B cell (primary cell): ENCODE results near the gene TNFRSF13B. TPM values are rescaled to one million over a fixed set of nuclear protein-coding genes. Genes with fewer than 3 reads are reported as not detected.

Source experiments
- ATAC-seq: fragments of 200-7000 bp; cut with Tn5 transposase; one replicate; pipeline ENCODE4 v1.10.0; 2021; ENCODE audit warnings: low read depth, mild to moderate bottlenecking, moderate number of reproducible peaks, moderate library complexity
- CTCF ChIA-PET: fragments of 350-600 bp; sonication (Branson Sonifier 250); formaldehyde crosslinking; loops from one replicate; lab custom pipeline; 2021; ENCODE audit warnings: antibody characterized with exemption, inconsistent platforms; lab: Charles Lee
- POLR2A ChIA-PET: fragments of 350-600 bp; sonication (Branson Sonifier 250); formaldehyde crosslinking; loops from one replicate; lab custom pipeline; 2021; ENCODE audit warnings: antibody characterized with exemption; lab: Charles Lee
- DNase-seq: peaks from one replicate; pipeline ENCODE4 v3.0.0; 2013
- H2AFZ ChIP-seq: 2 replicates; pipeline ENCODE4 v1.6.1; 2012; ENCODE audit warnings: mild to moderate bottlenecking, low read depth, low read length; ENCODE audit not compliant: insufficient read depth, poor library complexity, severe bottlenecking
- H3K27ac ChIP-seq, 2 donors: 1 replicate in 1 of 2; 2 replicates in 1 of 2; pipeline ENCODE4 v1.5.1; 2012 to 2013; ENCODE audit warnings: low read length in 2 of 2, mild to moderate bottlenecking in 2 of 2, moderate library complexity in 1 of 2
- H3K27me3 ChIP-seq, 4 experiments: fragments of 200-600 bp in 1 of 4; sonication (generic) in 1 of 4; replicated peaks in 1 of 4; 1 replicate in 2 of 4; 2 replicates in 2 of 4; pipeline versions ENCODE4 v1.6.1 to v1.7.0; 2013 to 2016; ENCODE audit warnings: low read length in 3 of 4, mild to moderate bottlenecking in 2 of 4, mixed read lengths in 1 of 4, moderate library complexity in 1 of 4; ENCODE audit not compliant: insufficient read depth in 4 of 4, control insufficient read depth in 3 of 4; ENCODE audit errors: control extremely low read depth in 1 of 4
- H3K36me3 ChIP-seq, 2 experiments: replicated peaks in 1 of 2; 1 replicate in 1 of 2; 2 replicates in 1 of 2; pipeline versions ENCODE4 v1.6.1 to v1.7.1; 2013; ENCODE audit warnings: low read length in 1 of 2; ENCODE audit not compliant: insufficient read depth in 2 of 2, control insufficient read depth in 1 of 2; ENCODE audit errors: control extremely low read depth in 1 of 2, extremely low read depth in 1 of 2
- H3K4me1 ChIP-seq, 2 donors: fragments of 200-600 bp in 1 of 2; sonication (generic) in 1 of 2; 1 replicate in 1 of 2; 2 replicates in 1 of 2; pipeline versions ENCODE4 v1.5.1 to v1.6.1; 2013 to 2017; ENCODE audit warnings: low read length in 2 of 2; ENCODE audit not compliant: control insufficient read depth in 2 of 2, insufficient read depth in 2 of 2
- H3K4me2 ChIP-seq: replicated peaks from 2 replicates; pipeline ENCODE3; 2012; ENCODE audit warnings: mild to moderate bottlenecking, low read depth, low read length; ENCODE audit not compliant: poor library complexity, severe bottlenecking
- H3K4me3 ChIP-seq, 5 experiments: fragments of 200-600 bp in 1 of 5; sonication (generic) in 1 of 5; 1 replicate in 3 of 5; 2 replicates in 2 of 5; pipeline versions ENCODE4 v1.5.1 to v1.7.0; 2011 to 2016; ENCODE audit warnings: low read length in 4 of 5, mild to moderate bottlenecking in 4 of 5, low read depth in 2 of 5, control low read depth in 1 of 5, moderate library complexity in 1 of 5; ENCODE audit not compliant: insufficient read depth in 1 of 5; ENCODE audit errors: control extremely low read depth in 1 of 5, extremely low read depth in 1 of 5
- H3K79me2 ChIP-seq: fragments of 200-600 bp; sonication (generic); one replicate; pipeline ENCODE4 v1.6.0; 2016; ENCODE audit warnings: low read length; ENCODE audit not compliant: control insufficient read depth, insufficient read depth
- H3K9ac ChIP-seq: fragments of 200-600 bp; sonication (generic); 2 replicates; pipeline ENCODE4 v1.6.1; 2017; ENCODE audit warnings: mild to moderate bottlenecking, low read length, moderate library complexity
- H3K9me3 ChIP-seq, 3 donors: one replicate each; pipeline versions ENCODE4 v1.6.1 to v1.7.1; 2013; ENCODE audit warnings: low read length in 2 of 3; ENCODE audit not compliant: control insufficient read depth in 2 of 3, insufficient read depth in 1 of 3; ENCODE audit errors: control extremely low read depth in 1 of 3
- H4K20me1 ChIP-seq: 2 replicates; pipeline ENCODE4 v1.6.0; 2012; ENCODE audit warnings: mild to moderate bottlenecking, low read length; ENCODE audit not compliant: insufficient read depth, control insufficient read depth, poor library complexity, severe bottlenecking
- H3K27ac Mint-ChIP-seq: one replicate; pipeline ENCODE4 v1.8.0; 2021; ENCODE audit warnings: mixed read lengths
- H3K27me3 Mint-ChIP-seq: one replicate; pipeline ENCODE4 v1.8.0; 2021; ENCODE audit warnings: mixed read lengths
- H3K4me1 Mint-ChIP-seq: one replicate; pipeline ENCODE4 v1.8.0; 2021; ENCODE audit warnings: mixed read lengths
- H3K4me3 Mint-ChIP-seq: one replicate; pipeline ENCODE4 v1.8.0; 2021; ENCODE audit warnings: mixed read lengths
- H3K9me3 Mint-ChIP-seq: one replicate; pipeline ENCODE4 v1.8.0; 2022; ENCODE audit warnings: mixed read lengths; ENCODE audit not compliant: insufficient read depth
- CTCF ChIP-seq: fragments of 200-600 bp; IDR thresholded peaks from one replicate; pipeline ENCODE4 v1.8.0; 2022; ENCODE audit warnings: antibody characterized with exemption, mild to moderate bottlenecking
- WGBS: methylation state at CpG from one replicate; pipeline ENCODE4 v1.1.5; 2013; ENCODE audit warnings: missing lambda C conversion rate; ENCODE audit not compliant: insufficient coverage; 5-methylcytosine and 5-hydroxymethylcytosine counted together
- intact Hi-C: fragments of 100-400 bp; cut with micrococcal nuclease; formaldehyde crosslinking; loops from one replicate; pipeline ENCODE4 v1.10.0; 2022
- polyA plus RNA-seq: library from polyadenylated mRNA; depleted of rRNA; stranded (reverse); fragments of >200 nt; gene quantifications from 2 replicates; pipeline ENCODE4 v1.2.3, GENCODE V29; 2012
- total RNA-seq, 2 donors: library from RNA; stranded (reverse); fragments of 120-200 nt in 1 of 2; gene quantifications; 1 replicate in 1 of 2; 2 replicates in 1 of 2; pipeline versions ENCODE4 v1.2.3 to v1.2.4, GENCODE V29; 2013 to 2022

Gene TNFRSF13B
- total and polyA plus RNA-seq, 2 donors (not counting 1 experiment from before 2014, with no cell fraction given) = 74.5 to 219 TPM

- peak overlapping the region; percentile 74 for H3K4me3 Mint-ChIP-seq
These were observed 3.3 kb upstream of the TNFRSF13B start for GRCh38 chr17:16975277-16975651.

More at GRCh38 chr17:16975277-16975651, 3.3 kb upstream of the TNFRSF13B start:
- no peaks in the 10 kb centered on the region for H3K27me3 ChIP-seq
- H3K4me3 ChIP-seq = peak overlapping the region in 1 of 5 experiments; percentile 21
- no peaks in the 10 kb centered on the region for H3K9me3 ChIP-seq
- peak; percentile 57 for DNase-seq
- peak; percentile 14 for ATAC-seq
- ChIA-PET POLR2A (interaction anchor here (1.0 to 5.7 kb wide), 4 partner anchors 9 to 304 kb away, joined by 3 to 69 read pairs (median 5); no protein-coding TSS in a partner anchor), CTCF (interaction anchor here (0.6 to 22.2 kb wide), 4 partner anchors 10 to 55 kb away, joined by 3 to 317 read pairs (median 5); no protein-coding TSS in a partner anchor)
- H3K4me1 Mint-ChIP-seq = peaks cover 90% of the 10 kb centered on the region
- H3K79me2 ChIP-seq = peaks cover 29% of the 10 kb centered on the region
- peak overlapping the region; percentile 35 for H3K9ac ChIP-seq
- H3K9me3 Mint-ChIP-seq = no peaks in the 10 kb centered on the region
- intact Hi-C loops = no loop called here
- peak overlapping the region; percentile 90 for H3K27ac Mint-ChIP-seq
- peak overlapping the region; percentile 72 for H3K4me2 ChIP-seq
- H3K36me3 ChIP-seq = no peaks in the 10 kb centered on the region
- peaks cover 85 to 99% of the 10 kb centered on the region in 2 donors for H3K4me1 ChIP-seq
- H3K27ac ChIP-seq = peak overlapping the region; percentile 71 to 88
- no peaks in the 10 kb centered on the region for H3K27me3 Mint-ChIP-seq
- H2AFZ ChIP-seq = peak overlapping the region; percentile 41
- no CpG with 5 or more reads among the region's 2 CpGs for WGBS
- H4K20me1 ChIP-seq = no peaks in the 10 kb centered on the region
- no peak for TF ChIP-seq CTCF
